Retinal pigment epithelial cell (primary cell): ENCODE measurements around the gene ZNF580.

Experiments
- DNase-seq: peaks from one replicate; pipeline ENCODE4 v3.0.0-alpha.2; 2010; ENCODE audit warnings: low read depth
- H3K4me3 ChIP-seq: 2 replicates; pipeline ENCODE4 v1.5.1; 2011; ENCODE audit warnings: mild to moderate bottlenecking, low read length, control low read depth, moderate library complexity
- TF ChIP-seq, protein P1 (sequence below): conservative IDR thresholded peaks from 2 replicates; pipeline ENCODE4 v1.5.1; 2011; ENCODE audit warnings: low read depth, low read length, control low read depth, inconsistent platforms

The ZNF580 gene

DNA sequence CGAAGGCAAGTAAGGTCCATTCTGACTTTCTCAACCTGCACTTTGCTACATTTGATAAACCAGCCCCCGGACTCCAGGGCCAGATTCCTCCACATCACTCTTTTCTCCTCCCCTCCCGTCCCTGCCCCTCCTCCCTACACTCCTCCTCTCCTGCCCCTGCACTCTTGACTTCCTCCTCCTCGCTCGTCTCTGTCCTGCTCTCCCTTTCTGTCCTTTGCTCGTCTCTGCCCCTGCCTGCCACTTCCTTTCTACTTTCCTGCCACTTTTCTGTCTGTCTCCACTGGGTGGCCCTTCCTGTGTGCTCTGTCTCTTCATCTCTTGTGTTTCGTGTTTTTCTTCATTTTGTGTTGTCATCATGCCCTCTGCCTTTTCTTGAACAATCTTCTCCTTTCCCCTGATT, 21.0 kb downstream of the ZNF580 start:
- no peak overlapping the region for H3K4me3 ChIP-seq
- TF ChIP-seq, protein P1, sequence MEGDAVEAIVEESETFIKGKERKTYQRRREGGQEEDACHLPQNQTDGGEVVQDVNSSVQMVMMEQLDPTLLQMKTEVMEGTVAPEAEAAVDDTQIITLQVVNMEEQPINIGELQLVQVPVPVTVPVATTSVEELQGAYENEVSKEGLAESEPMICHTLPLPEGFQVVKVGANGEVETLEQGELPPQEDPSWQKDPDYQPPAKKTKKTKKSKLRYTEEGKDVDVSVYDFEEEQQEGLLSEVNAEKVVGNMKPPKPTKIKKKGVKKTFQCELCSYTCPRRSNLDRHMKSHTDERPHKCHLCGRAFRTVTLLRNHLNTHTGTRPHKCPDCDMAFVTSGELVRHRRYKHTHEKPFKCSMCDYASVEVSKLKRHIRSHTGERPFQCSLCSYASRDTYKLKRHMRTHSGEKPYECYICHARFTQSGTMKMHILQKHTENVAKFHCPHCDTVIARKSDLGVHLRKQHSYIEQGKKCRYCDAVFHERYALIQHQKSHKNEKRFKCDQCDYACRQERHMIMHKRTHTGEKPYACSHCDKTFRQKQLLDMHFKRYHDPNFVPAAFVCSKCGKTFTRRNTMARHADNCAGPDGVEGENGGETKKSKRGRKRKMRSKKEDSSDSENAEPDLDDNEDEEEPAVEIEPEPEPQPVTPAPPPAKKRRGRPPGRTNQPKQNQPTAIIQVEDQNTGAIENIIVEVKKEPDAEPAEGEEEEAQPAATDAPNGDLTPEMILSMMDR: no peak

DNA sequence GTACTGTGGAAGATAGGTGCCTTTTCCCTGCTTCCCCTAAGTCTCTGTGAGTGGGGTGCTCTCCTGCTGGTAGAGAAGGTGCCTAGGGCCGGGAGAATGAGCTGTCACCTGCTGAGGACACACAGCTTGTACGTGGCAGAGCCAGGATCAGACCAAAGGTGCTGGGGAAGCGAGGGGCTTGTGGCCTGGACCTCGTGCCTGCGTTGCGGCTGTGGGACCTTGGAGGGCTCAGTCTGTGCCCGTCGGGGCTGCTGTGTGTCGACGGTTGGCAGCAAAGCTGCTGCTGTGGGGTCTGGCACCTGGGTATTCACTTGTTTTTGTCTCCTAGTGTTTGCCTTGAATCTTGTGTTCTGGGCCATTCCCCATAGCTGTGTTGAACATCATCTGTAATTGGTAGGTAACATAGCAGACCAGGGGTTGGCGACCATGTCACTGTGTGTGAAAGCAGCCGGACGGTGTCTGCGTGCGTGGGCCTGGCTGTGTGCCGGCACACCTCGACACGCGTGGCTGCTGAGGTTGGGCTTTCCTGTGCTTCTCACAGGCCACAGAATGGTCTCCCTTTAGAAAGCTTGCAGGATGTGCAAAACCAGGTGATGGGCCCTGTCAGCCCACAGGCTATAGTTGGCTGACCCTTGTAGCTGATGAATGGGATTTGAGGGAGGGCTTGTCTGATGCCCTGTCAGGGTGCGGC, 23.2 kb downstream of the ZNF580 start:
- no peak for DNase-seq
- TF ChIP-seq, protein P1: no peak
- H3K4me3 ChIP-seq: no peak overlapping the region

More for the DNA sequence above, 21.0 kb downstream of the ZNF580 start:
- DNase-seq: no peak

DNA sequence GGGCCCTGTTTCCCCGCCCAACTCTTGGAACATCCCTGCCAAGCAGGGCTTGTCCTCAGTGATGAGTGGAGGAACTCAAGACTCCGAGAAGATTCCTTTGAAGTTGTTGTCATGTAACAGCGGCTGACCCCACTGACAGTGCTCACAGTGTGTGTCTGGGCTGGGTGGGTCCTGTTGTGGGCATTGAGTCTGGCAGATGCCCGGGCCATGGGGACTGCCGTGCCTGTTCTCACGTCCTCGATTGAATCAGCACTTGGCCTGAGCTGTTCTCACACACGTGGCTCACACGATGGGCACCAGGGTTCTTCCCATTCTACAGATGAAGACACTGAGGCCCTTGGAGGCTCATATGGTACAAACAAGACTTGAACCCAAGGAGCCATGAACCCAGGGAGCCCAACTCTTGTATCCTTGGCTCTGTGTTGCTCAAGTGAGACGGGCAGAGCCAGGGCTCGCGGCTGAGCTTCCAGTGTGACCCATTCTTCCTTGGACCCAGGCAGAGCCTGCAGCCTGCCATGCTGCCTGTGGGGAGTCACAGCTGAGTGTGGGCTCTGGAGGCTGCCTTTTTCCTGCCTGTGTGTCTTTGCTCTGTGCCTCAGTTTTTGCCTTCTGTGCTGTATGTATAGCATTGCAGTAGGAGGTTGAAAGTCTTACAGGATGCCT, 25.7 kb downstream of the ZNF580 start:
- no peak overlapping the region for H3K4me3 ChIP-seq
- TF ChIP-seq, protein P1: no peak
- no peak for DNase-seq

DNA sequence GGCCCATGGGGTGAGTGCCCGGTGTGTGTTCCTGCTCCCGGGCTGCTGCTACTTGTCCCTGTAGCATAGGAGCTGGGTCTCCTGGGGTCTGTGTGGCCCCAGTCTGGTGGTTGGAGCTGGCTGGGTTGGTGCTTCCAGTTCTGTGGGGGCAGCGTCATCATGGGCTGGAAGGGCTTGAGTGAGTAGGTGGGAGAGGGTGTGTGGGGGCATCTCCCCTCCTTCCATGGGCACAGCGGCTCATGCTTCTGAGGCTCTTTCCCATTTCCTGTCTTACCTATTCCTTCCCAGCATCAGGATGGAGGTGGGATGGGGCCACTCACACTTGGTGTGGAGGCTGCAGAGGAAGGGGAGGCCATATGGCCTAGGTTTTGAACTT, 26.2 kb downstream of the ZNF580 start:
- TF ChIP-seq, protein P1: no peak
- no peak overlapping the region for H3K4me3 ChIP-seq
- no peak for DNase-seq

DNA sequence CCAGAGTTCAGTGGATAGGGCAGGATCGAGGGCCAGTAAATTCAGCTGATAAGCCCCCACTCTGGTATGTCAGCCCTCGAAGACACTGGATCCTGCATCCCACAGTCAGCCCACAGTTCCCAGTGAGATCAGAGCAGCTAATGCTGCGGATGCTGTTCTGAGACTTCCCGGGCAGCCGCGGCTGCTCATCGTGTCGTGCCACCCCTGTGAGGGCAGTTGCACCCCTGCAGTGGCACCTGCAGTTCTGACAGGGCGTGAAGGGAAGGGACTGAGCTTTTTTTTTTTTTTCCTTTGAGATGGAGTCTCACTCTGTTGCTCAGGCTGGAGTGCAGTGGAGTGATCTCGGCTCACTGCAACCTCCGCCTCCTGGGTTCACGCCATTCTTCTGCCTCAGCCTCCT, 26.7 kb downstream of the ZNF580 start:
- DNase-seq: no peak
- TF ChIP-seq, protein P1: no peak
- H3K4me3 ChIP-seq: no peak overlapping the region

DNA sequence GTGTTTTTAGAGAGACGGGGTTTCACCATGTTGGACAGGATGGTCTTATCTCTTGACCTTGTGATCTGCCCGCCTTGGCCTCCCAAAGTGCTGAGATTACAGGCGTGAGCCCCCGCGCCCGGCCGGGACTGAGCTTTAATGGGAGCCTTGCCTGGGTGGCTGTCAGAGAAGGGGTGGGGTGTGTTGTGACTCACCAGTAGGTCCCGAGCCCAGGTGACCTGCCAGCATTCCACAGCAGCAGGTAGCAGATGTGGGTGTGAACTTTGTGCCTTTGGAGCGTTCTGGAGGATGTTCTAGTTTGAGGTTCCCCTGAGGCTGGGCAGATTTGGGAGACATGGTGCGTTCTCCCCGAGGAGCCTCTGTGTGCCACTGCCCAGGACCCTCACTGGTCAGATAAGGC, 27.2 kb downstream of the ZNF580 start:
- no peak for DNase-seq
- H3K4me3 ChIP-seq: no peak overlapping the region
- TF ChIP-seq, protein P1: no peak
